ENCODE data around the gene ZBTB21.

The ZBTB21 gene

GRCh38 chr21:41943851-41944250, 66.3 kb downstream of the ZBTB21 start:
- TF ChIP-seq, protein P1, sequence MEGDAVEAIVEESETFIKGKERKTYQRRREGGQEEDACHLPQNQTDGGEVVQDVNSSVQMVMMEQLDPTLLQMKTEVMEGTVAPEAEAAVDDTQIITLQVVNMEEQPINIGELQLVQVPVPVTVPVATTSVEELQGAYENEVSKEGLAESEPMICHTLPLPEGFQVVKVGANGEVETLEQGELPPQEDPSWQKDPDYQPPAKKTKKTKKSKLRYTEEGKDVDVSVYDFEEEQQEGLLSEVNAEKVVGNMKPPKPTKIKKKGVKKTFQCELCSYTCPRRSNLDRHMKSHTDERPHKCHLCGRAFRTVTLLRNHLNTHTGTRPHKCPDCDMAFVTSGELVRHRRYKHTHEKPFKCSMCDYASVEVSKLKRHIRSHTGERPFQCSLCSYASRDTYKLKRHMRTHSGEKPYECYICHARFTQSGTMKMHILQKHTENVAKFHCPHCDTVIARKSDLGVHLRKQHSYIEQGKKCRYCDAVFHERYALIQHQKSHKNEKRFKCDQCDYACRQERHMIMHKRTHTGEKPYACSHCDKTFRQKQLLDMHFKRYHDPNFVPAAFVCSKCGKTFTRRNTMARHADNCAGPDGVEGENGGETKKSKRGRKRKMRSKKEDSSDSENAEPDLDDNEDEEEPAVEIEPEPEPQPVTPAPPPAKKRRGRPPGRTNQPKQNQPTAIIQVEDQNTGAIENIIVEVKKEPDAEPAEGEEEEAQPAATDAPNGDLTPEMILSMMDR (IDR thresholded peaks at IDR 0.05; ENCODE audit: control insufficient read depth, insufficient read depth, low read depth, low read length, missing control alignments) = no peak
- H3K4me3 ChIP-seq (ENCODE audit: control insufficient read depth, low read depth, low read length) = no peak overlapping the region

DNA sequence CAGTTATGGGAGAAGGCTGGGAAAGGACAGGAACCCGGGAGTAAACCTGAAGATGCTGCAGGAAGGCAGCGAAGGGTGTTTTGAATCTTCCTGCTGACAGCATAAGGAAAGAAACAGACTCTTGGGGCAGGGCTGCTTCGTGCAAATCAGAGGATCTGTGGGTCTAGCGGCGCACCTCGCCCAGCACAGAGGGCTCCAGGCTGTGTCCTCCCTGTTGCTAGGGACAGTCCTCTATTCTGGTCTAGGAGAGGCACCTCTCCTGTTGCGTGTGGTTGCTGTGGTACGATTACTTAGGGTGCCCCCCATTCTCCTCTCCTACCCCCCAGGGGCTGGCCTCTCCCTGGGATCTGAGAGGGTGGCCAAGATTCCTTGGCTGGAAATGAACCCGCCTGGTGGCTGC, 67.7 kb downstream of the ZBTB21 start:
- H3K4me3 ChIP-seq (ENCODE audit: control insufficient read depth, low read depth, low read length) = no peak overlapping the region
- TF ChIP-seq, protein P1 (IDR thresholded peaks at IDR 0.05; ENCODE audit: control insufficient read depth, insufficient read depth, low read depth, low read length, missing control alignments) = no peak
- DNase-seq (ENCODE audit: low read depth) = no peak

More at GRCh38 chr21:41943851-41944250, 66.3 kb downstream of the ZBTB21 start:
- DNase-seq (ENCODE audit: low read depth) = no peak

- H3K4me3 ChIP-seq (ENCODE audit: control insufficient read depth, low read depth, low read length) = no peak overlapping the region
- TF ChIP-seq, protein P1 (IDR thresholded peaks at IDR 0.05; ENCODE audit: control insufficient read depth, insufficient read depth, low read depth, low read length, missing control alignments) = no peak
- no peak for DNase-seq (ENCODE audit: low read depth)
These were observed 68.2 kb downstream of the ZBTB21 start for GRCh38 chr21:41941941-41942340.

DNA sequence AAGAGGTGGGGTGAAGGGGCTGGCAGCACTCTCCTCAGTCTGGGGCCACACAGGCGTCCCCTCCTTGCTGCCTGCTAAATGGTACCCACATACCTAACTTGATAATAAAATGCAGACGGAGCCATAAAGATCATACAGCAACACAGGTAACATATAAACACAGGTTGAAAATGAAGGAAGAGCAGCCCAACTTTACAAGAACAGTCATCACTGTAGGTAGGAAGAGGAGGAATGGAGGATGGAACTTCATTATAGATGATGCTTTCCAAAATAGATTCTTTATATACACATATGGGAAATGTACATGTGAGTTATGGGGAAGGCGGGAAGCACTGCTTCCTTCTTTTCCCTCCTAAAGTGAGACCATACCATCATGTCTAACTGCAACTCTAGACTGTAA, 69.7 kb downstream of the ZBTB21 start:
- TF ChIP-seq, protein P1 (IDR thresholded peaks at IDR 0.05; ENCODE audit: control insufficient read depth, insufficient read depth, low read depth, low read length, missing control alignments) = no peak
- DNase-seq (ENCODE audit: low read depth) = no peak
- no peak overlapping the region for H3K4me3 ChIP-seq (ENCODE audit: control insufficient read depth, low read depth, low read length)

DNA sequence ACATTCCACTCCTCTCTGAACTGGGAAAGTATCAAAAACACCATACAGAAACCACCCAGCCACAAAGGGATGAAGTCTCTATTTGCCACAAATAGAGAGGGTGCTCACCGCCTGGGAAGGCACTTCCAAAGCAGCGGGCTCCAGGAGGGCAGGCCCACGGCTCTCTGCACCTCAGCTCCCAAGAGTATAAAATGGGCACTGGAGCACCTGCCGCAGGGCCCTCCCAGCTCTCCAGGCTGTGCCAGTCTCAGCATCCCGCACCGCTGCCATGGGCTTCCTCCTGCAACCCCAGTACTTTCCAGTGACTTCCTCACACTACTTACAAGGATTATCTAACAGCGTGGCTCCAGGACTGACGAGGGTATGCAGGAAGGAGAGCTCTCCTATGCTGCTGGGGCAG, 70.8 kb downstream of the ZBTB21 start:
- TF ChIP-seq, protein P1 (IDR thresholded peaks at IDR 0.05; ENCODE audit: control insufficient read depth, insufficient read depth, low read depth, low read length, missing control alignments) = no peak
- H3K4me3 ChIP-seq (ENCODE audit: control insufficient read depth, low read depth, low read length) = no peak overlapping the region
- no peak for DNase-seq (ENCODE audit: low read depth)

All from AG09309 (cell line).